RPMI8226 (cell line): Measurements from ENCODE around the gene LRRN3.
"Not testable (repeated sequence)": the region's sequence is repeated elsewhere in the genome, so short reads cannot be mapped to it uniquely, and the experiment has no call there.

Experiments used
- DNase-seq: peaks from one replicate; pipeline ENCODE4 v3.0.0-alpha.2; 2015

The LRRN3 gene

GRCh38 chr7:111090846-111091245, at the start of gene LRRN3:
Gene LRRN3, plus strand, starts transcription at chr7:111091127. Its CDS starts 31,646 bp downstream, at chr7:111122773.
- DNase-seq, result no peak

GRCh38 chr7:111041577-111041976, 49.4 kb upstream of the LRRN3 start:
- no peak for DNase-seq

- DNase-seq, result no peak
Observed at GRCh38 chr7:111042842-111043241, 48.1 kb upstream of the LRRN3 start.

- no peak for DNase-seq
Observed at GRCh38 chr7:111043561-111043960, 47.4 kb upstream of the LRRN3 start.

- DNase-seq, result no peak
Observed at GRCh38 chr7:111045449-111045848, 45.5 kb upstream of the LRRN3 start.

- DNase-seq, result no peak
Observed at GRCh38 chr7:111047595-111047994, 43.3 kb upstream of the LRRN3 start.

- DNase-seq, result no peak
Observed at GRCh38 chr7:111049971-111050680, 40.8 kb upstream of the LRRN3 start.

- DNase-seq, result no peak
Observed at GRCh38 chr7:111050875-111051416, 40.0 kb upstream of the LRRN3 start.

GRCh38 chr7:111051832-111052231, 39.1 kb upstream of the LRRN3 start:
- DNase-seq, result no peak

GRCh38 chr7:111053035-111053434, 37.9 kb upstream of the LRRN3 start:
- peak; percentile 27 for DNase-seq

- no peak for DNase-seq
Observed at GRCh38 chr7:111056371-111056770, 34.6 kb upstream of the LRRN3 start.

- DNase-seq, result no peak
Observed at GRCh38 chr7:111057066-111057465, 33.9 kb upstream of the LRRN3 start.

GRCh38 chr7:111059833-111060232, 31.1 kb upstream of the LRRN3 start:
- no peak for DNase-seq

GRCh38 chr7:111063166-111063565, 27.8 kb upstream of the LRRN3 start:
- DNase-seq, result no peak

GRCh38 chr7:111067251-111067650, 23.7 kb upstream of the LRRN3 start:
- no peak for DNase-seq

- no peak for DNase-seq
Observed at GRCh38 chr7:111067682-111068081, 23.2 kb upstream of the LRRN3 start.

- DNase-seq, result no peak
Observed at GRCh38 chr7:111068618-111069017, 22.3 kb upstream of the LRRN3 start.

GRCh38 chr7:111071556-111071955, 19.4 kb upstream of the LRRN3 start:
- no peak for DNase-seq

- not testable (repeated sequence) for DNase-seq
Observed at GRCh38 chr7:111072658-111073057, 18.3 kb upstream of the LRRN3 start.

GRCh38 chr7:111074071-111074747, 16.7 kb upstream of the LRRN3 start:
- DNase-seq, result no peak

GRCh38 chr7:111074748-111075146, 16.2 kb upstream of the LRRN3 start:
- DNase-seq, result no peak

GRCh38 chr7:111075498-111075897, 15.4 kb upstream of the LRRN3 start:
- no peak for DNase-seq

GRCh38 chr7:111076205-111076604, 14.7 kb upstream of the LRRN3 start:
- DNase-seq, result no peak

GRCh38 chr7:111077001-111077400, 13.9 kb upstream of the LRRN3 start:
- DNase-seq, result no peak
